Mucosa of gallbladder (tissue), 1 donor: ENCODE measurements around the gene RHEBL1. TPM values are rescaled to one million over a fixed set of nuclear protein-coding genes. Genes with fewer than 3 reads are reported as not detected.
A peak's percentile ranks its signal among the peaks of the same experiment; 100 is the strongest.

Experiments
- DNase-seq: peaks from one replicate; pipeline ENCODE4 v3.0.0-alpha.2; 2020; ENCODE audit warnings: low spot score
- total RNA-seq: library from RNA; stranded (reverse); gene quantifications from one replicate; pipeline ENCODE4 v1.2.1, GENCODE V29; 2021
- donor health status: DM: no; HTN: no; CAD: no.

Gene RHEBL1
- total RNA-seq, result 0.29 TPM

DNA sequence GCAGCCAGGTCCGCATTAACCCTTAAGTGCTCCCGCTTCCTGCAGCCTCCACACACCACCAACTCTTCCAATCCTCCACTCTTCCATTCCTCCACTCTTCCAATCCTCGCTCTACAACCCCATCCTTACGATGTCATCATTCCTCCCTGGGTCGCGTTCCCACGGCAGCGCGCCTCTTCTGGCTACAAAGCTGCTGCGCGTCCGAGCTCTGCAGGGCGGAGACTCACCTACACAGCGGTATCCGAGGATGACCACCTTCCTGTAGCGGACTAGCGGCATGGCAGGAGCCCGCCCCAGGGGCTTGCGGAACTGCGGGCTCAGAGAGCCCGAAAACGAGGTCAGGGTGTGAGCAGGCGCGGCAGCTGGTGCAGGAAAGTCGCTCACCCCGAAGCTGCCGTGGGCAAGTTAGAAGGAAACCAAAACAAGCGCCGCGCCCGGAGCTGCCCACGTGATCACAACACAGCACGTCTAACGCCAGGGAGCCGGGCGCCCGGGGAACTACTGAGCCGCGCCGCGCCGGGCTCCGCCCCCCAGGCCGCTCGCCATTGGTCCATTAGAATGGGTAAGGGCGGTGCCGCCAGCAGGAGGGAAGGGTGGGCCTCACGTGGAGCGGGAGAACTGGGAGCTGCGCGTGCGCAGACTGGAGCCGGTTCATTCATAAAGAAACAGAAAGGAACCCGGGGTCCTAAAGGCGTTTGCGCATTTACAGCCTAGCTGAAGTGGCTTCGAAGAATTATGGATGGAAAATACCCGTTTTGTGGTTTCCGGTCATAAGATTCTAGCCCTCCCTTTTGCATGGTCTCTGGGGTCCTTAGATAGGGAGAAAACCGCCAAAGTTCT lies at the start of gene RHEBL1:
RHEBL1 (minus strand) TSS at position 473 of the 840 bp plus-strand sequence; CDS start at position 279, 194 bp downstream.
- peak; percentile 99 for DNase-seq

DNA sequence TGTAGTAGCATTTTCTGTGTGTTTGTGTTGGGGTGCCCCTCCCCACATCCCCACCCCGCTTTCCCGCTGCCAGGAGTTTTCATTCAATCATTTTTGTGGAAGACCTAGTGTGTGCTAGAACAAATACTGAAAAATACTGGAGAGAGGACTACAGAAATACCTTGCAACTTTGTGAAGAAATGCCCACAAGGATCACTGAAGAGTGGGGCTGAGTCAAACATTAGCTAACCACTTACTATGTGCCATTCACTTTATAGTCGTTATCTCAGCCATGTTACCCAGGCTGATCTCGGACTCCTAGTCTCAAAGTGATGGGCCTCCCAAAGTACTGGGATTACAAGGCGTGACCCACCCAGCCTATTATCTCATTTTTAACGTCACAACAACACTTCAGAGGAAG lies 41.4 kb upstream of the RHEBL1 start:
- no peak for DNase-seq

DNA sequence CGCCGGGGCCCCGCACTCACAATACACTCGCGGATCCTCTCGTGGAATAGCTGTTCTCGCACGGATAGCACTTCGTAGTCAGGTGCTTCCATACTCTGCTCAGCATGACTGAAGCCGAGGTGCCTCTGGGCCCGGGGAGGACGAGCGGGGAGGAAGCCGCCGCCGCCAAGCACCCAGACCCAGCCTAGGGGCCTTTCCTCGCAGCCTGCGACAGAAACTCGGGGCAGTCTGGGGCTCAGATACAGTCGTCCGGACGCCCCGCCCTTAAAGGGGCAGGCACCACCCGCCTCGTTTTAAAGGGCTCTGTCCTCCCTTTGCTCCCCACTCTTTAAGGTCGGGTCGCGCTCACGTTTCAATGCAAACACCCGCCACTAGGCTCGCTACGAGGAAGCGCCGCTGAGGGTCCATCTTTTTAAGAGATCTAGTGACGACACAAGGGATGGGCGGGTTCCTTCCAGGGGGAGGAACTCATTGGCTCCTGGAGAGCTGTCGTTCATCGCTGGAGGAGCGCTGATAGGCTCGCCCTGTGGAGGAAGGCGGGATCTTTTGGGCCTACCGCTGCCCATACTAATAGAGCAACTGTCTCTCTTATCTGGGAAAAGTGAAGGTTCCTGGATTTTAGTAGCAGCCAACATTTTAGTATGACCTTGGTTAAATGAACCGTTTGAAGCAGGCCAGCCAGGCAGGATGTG lies 40.8 kb upstream of the RHEBL1 start, which contains the start of gene LMBR1L:
LMBR1L (minus strand) TSS at position 384 of the 692 bp plus-strand sequence; CDS start at position 92, 292 bp downstream.
- peak; percentile 98 for DNase-seq

- no peak for DNase-seq
Observed at GRCh38 chr12:49109641-49110463, 40.1 kb upstream of the RHEBL1 start.

GRCh38 chr12:49108958-49109404 lies 39.2 kb upstream of the RHEBL1 start:
- DNase-seq, result peak; percentile 43

DNA sequence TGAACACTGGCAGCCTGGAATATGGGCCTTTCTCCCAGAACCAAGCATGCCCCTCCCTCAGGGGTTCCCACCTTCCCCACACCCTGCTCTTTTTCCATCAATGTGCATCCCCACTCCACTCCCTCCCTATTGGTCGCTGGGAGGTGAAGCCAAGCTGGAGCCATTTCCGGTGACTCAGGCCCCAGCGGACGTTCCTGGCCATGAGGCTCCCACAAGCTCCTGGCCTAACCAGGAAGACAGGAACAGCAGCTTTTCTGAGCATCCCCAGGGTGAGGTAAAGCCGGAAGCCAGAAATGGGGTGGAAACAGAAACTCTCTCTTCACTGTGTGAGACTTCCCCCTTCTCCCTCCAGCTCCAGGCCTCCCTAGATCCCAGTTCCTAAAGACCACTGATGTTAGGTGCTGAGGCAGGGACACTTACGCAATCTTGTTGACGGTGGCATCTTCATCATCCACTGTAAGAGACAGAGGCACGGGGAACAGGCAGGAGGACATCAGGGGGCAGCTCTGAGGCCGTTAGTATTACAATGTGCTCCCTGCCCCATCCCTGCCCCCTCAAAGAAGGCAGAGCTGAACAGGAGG lies 35.8 kb upstream of the RHEBL1 start:
- no peak for DNase-seq

DNA sequence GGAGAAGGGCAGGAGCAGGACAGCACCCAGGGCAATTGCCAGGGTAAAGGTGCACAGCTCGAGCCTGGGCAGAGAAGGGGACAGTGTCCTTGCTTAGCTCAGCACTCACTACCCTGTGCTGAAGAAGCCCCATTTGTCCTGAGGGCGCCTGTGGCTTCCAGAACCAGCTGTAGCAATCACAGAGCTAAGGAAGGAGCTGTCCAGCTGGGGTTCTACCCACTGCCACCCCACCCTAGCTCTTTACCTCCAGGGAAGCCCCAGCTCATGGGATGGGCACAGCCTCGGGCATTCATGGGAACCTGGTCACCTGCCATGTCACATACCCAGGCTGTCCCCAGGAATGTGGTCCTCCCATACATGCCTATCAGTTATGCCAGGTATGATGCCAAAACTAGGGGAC lies 35.0 kb upstream of the RHEBL1 start:
- DNase-seq, result no peak

DNA sequence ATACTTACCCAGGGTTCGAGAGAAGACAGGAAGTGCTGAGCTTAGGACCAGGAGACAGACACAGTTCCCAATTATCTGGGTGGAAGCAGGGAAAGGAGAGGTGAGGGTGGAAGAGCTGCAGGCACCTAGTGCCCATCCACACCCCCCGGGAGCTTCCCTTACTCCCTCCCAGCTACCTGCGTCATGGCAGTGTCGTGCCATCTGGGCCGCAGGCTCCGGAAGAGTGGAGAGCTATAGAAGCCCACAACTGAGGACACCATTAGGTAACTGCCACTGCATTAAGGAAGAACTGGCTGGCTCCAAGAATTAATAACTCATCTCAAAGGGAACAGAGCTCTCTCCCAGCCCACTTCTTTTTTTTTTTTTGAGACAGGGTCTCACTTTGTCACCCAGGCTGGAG lies 30.6 kb upstream of the RHEBL1 start:
- no peak for DNase-seq

DNA sequence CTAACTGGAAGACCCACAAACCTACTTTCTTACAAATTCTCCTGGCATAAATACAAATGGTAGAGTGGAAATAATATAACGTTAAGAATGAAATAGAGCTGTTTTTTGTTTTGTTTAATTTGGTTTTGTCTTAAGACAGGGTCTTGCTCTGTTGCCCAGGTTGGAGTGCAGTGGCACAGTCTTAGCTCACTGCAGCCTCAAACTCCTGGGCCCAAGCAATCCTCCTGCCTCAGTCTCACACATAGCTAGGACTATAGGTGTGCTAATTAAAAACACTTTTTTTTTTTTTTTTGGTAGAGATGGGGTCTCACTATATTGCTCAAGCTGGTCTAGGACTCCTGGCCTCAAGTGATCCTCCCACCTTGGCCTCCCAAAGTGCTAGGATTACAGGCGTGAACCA lies 28.9 kb upstream of the RHEBL1 start:
- DNase-seq, result no peak

- peak; percentile 44 for DNase-seq
Observed at GRCh38 chr12:49098035-49098451, 28.3 kb upstream of the RHEBL1 start.

- DNase-seq, result no peak
Observed at GRCh38 chr12:49097381-49097780, 27.6 kb upstream of the RHEBL1 start.

- DNase-seq, result no peak
Observed at GRCh38 chr12:49094975-49095365, 25.2 kb upstream of the RHEBL1 start.

GRCh38 chr12:49094160-49094974 lies 24.6 kb upstream of the RHEBL1 start, which contains the start of gene DHH:
Gene DHH (minus strand): TSS chr12:49094801. CDS start chr12:49094512, 289 bp downstream.
- no peak for DNase-seq

GRCh38 chr12:49093792-49094159 lies 24.0 kb upstream of the RHEBL1 start:
- no peak for DNase-seq

- DNase-seq, result no peak
Observed at GRCh38 chr12:49092816-49093406, 23.1 kb upstream of the RHEBL1 start.

DNA sequence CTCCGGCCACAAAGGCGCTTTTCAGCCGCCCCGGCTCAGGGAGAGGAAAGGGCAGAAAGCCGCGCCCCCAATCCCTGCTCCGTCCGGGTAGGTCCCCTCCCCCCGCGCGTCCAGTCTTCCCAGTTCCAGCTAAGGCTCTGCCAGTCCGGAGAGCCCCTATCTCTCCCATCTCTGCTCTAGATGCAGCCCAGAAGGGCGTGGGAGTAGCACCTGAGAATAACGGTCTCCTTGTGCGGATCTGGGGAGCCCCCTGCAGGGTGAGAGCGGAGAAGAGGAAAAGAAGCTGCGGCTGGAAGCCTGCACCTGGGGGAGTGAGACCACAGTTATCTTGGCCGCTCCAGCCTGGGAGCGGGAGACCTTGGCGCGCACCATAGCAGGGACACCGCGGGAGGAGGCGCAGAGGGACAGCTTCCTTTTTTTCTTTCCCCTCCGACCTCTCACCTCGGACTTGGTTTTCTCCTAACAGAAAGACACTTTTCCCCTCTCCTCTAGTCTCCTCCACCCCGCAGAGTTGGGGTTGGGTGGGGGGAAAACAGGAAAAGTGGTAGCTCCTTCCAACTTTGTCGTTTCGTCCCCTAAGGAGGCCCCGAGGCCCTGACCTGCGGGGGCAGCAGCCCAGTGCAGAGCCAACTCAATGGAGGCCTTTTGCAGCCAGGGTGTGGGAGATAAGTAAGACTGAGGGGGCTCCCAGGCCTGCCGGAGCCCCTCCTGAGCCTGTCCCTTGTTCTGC lies 22.5 kb upstream of the RHEBL1 start:
- DNase-seq, result no peak

- no peak for DNase-seq
Observed at GRCh38 chr12:49091836-49092085, 22.0 kb upstream of the RHEBL1 start.

DNA sequence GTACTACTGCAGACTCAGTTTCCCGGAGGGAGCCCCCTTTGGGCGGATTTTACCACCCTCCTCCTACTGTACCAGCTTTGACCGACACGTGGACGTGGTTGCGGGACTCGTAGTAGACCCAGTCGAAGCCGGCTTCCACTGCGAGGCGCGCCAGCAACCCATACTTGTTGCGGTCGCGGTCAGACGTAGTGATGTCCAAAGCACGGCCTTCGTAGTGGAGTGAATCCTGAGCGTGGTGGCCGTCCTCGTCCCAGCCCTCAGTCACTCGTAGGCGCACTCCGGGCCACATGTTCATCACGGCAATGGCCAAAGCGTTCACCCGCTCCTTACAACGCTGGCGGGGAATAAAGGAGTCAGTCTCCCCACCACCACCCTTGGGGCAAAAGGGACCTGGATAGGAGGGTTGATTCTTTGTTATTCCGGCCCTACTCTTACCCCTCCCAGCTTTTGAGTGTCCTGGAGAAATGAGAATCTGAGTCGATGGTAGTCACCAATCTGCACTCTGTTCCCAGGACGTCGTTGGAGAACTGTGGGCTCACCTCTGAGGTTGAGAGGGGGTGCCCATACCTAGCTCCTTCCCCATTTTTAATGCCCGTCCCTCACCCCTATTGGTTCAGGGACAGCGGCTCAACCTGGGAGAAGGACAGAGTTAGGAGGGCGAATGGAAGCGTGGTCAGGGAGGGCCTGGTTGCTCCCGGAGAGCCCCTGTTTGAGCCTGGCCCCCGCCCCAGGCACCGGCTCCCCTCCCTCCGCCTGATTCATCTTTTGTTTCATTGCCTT lies 21.5 kb upstream of the RHEBL1 start:
- DNase-seq, result no peak
